NT2/D1 (cell line): ENCODE measurements around the gene KLK10.

Experiments
- SUZ12 ChIP-seq: IDR thresholded peaks from 2 replicates; pipeline ENCODE4 v1.6.1; 2011; ENCODE audit not compliant: insufficient read length, insufficient read depth; ENCODE audit errors: extremely low read depth
- YY1 ChIP-seq: IDR thresholded peaks from 2 replicates; pipeline ENCODE4 v1.6.1; 2011; ENCODE audit not compliant: insufficient read length, insufficient read depth
- ZNF274 ChIP-seq: IDR thresholded peaks from 2 replicates; pipeline ENCODE4 v1.6.1; 2011; ENCODE audit warnings: mild to moderate bottlenecking, low read depth, low read length

- TF ChIP-seq ZNF274: no peak
- TF ChIP-seq YY1: no peak
- no peak for TF ChIP-seq SUZ12
These were observed 15.2 kb upstream of the KLK10 start, which contains the start of gene KLK12 for GRCh38 chr19:51034704-51035103.
